Cardiac ventricle fibroblast (primary cell): ENCODE data around the gene RAET1G. TPM values are rescaled to one million over a fixed set of nuclear protein-coding genes. Genes with fewer than 3 reads are reported as not detected.

ENCODE experiments used
- total RNA-seq: library from RNA; depleted of rRNA; stranded (reverse); fragments of >200 nt; gene quantifications from 2 replicates; pipeline ENCODE4 v1.2.3, GENCODE V29; 2015

Gene RAET1G
- 1.9 and 2.8 TPM in 2 replicates for total RNA-seq

DNA sequence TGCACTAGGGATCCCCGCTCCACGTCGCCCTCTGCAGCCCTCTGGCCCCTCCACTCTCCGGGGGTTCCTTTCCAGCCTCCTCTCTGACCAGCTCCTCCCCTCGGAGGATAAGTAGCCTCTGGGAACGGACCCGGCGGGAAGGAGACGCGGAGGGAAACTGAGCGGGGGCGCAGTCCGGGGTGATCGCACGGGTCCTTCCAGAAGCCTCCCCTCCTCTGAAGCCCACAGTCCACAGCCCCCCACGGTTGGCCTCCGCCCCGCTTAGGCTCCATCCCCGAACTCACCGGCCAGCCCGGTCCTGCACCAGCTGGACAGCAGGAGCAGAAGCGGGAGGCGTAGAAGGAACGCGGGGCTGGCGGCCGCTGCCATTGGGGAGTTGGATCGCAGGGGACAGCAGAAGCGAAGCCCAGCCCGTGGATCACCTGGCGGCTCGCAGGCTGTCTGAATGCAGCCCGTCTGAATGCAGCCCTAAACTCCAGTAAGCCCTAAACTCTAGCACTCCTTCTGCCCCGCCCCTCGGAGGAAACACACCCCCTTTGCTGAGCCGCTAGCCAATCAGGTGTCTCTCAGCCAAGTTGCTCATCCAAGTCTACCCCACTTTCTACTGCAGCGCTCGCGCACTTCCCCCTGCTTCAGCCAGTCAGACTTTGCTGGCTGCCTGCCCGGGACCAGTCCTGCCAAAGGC lies at the start of gene RAET1G:
TSS of gene RAET1G (minus strand) at position 480 of the 685 bp plus-strand sequence. CDS start at position 369, 111 bp downstream.

DNA sequence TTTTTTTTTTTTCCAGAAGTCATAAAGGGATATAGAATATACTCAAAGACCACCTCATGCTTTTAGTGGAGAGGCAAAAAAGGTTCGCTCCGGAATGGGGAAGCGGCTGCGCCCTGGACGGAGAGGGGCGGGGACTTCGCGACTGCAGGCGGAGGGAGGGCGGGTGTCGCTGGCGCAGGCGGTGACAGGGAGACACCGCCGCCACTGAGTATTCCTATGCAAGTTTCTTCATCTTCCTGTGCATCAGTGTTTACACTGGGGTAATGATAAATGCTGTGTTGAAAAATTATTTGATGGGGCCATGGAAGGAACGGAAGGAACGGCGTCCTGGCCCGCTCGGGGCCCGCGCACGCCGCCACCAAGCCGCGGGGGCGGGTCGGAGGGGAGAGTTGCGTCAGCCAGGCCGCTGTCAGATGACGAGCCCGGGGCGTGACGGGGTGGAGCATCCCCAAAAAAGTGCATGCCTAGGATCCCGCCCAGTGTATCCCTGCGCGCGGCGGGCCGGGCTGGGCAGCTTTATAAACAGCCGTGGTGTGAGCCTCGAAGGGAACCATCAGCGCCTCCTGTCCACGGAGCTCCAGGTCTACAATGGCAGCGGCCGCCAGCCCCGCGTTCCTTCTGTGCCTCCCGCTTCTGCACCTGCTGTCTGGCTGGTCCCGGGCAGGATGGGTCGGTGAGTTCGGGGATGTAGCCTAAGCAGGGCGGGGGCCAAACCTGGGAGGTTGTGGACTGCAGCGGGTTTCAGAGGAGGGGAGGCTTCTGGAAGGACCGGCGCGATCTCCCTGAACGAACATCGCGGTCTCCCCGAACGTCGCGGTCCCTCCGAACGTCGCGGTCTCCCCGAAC lies 40.8 kb upstream of the RAET1G start, which contains the start of gene ULBP1:
TSS of gene ULBP1 (plus strand) at position 482 of the 846 bp plus-strand sequence. CDS start at position 589, 107 bp downstream.

GRCh38 chr6:149941583-149942460 lies 18.9 kb upstream of the RAET1G start, which contains the start of gene ULBP2:
Gene ULBP2 (plus strand): TSS chr6:149942014. CDS start chr6:149942073, 59 bp downstream.

DNA sequence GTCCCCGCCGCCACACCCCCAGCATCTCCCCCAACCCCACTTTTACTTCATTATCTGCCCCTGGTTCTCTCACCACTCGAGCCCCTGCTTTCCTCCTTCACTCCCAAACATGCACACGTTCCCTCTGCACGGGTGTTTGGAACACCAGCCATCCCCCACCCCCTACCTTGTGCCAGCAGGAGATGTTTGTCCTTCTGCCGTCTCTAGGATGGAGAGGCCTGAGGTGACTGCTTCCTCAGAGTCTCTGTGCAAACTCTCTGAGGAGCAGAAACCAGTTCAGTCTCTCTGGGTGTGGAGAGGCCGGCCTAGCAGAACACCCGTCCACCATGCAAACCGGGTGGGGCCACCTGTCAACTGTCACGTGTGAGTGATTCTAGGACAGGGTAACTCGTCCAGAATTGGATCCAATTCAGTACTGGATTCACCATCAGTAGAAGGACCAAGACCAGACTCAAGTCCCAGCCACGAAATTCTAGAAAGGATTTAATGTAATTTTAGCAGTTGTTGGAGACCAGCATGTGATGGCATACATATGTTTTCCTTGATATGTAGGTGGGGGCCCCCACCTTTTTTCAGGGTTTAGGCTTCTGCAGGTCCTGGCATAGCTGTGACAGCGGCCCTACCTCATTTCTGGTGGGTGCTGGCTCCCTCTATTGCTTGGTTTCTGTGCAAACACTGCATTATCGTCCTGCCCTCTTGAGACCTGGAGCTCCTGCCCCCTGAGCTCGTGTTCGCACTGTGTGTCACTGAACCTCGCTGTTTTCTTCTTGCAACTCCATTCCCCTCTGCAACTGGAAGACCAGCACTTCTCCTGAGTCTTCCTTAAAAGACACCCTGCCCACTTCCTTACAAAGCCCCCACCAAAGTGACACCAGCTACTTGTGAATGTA lies 24.8 kb downstream of the RAET1G start, which contains the start of gene RAET1E:
TSS of gene RAET1E (minus strand) at position 259 of the 890 bp plus-strand sequence. CDS start 7,212 bp downstream, outside the sequence.

Other genes with a start within 250 kb of the RAET1G start
- gene LATS1, start 205.0 kb downstream of the RAET1G start, total RNA-seq, result 12.5 and 17.7 TPM in 2 replicates
- 24.4 and 27.1 TPM in 2 replicates for gene NUP43, start 176.6 kb downstream of the RAET1G start, total RNA-seq
- 91.9 and 98.0 TPM in 2 replicates for gene PCMT1, start 173.4 kb downstream of the RAET1G start, total RNA-seq
- gene LRP11, start 58.8 kb downstream of the RAET1G start, total RNA-seq, result 26.2 and 44.3 TPM in 2 replicates
- 0.06 TPM in 1 of 2 replicates, not detected in the other for gene RAET1E, start 25.0 kb downstream of the RAET1G start, total RNA-seq
- gene ULBP2, start 18.9 kb upstream of the RAET1G start, total RNA-seq, result 0.62 and 1.8 TPM in 2 replicates
- gene ULBP1, start 40.8 kb upstream of the RAET1G start, total RNA-seq, result 0.06 and 0.10 TPM in 2 replicates
- not detected in 2 replicates for gene RAET1L, start 102.4 kb upstream of the RAET1G start, total RNA-seq
- 3.0 and 3.2 TPM in 2 replicates for gene ULBP3, start 146.0 kb upstream of the RAET1G start, total RNA-seq
- gene PPP1R14C, start 219.9 kb upstream of the RAET1G start, total RNA-seq, result 1.2 TPM in 1 of 2 replicates, not detected in the other